ENCODE data around the gene EYA2.

GRCh38 chr20:47173596-47174216, 279.1 kb downstream of the EYA2 start:
- no peak for TF ChIP-seq CTCF (IDR thresholded peaks at IDR 0.05)
- TF ChIP-seq EZH2 (IDR thresholded peaks at IDR 0.05; ENCODE audit: borderline replicate concordance, insufficient read depth, low read depth, low read length, poor library complexity, severe bottlenecking): no peak

Data from B cell (primary cell).